GM12865 (cell line): Measurements from ENCODE around the gene NPR2.

ENCODE experiments used
- DNase-seq: peaks from one replicate; pipeline ENCODE4 v3.0.0; 2010; ENCODE audit warnings: low read depth
- H3K4me3 ChIP-seq: 2 replicates; pipeline ENCODE4 v1.5.1; 2011; ENCODE audit warnings: mild to moderate bottlenecking, low read depth, low read length, control low read depth
- TF ChIP-seq, protein P1 (sequence below): IDR thresholded peaks from 2 replicates; pipeline ENCODE4 v1.5.1; 2011; ENCODE audit warnings: low read length, control low read depth, low read depth, inconsistent platforms; ENCODE audit not compliant: insufficient read depth; ENCODE audit errors: missing control alignments

The NPR2 gene

GRCh38 chr9:35789541-35789940 lies 1.9 kb upstream of the NPR2 start:
- H3K4me3 ChIP-seq, result no peak overlapping the region
- no peak for DNase-seq
- TF ChIP-seq, protein P1, sequence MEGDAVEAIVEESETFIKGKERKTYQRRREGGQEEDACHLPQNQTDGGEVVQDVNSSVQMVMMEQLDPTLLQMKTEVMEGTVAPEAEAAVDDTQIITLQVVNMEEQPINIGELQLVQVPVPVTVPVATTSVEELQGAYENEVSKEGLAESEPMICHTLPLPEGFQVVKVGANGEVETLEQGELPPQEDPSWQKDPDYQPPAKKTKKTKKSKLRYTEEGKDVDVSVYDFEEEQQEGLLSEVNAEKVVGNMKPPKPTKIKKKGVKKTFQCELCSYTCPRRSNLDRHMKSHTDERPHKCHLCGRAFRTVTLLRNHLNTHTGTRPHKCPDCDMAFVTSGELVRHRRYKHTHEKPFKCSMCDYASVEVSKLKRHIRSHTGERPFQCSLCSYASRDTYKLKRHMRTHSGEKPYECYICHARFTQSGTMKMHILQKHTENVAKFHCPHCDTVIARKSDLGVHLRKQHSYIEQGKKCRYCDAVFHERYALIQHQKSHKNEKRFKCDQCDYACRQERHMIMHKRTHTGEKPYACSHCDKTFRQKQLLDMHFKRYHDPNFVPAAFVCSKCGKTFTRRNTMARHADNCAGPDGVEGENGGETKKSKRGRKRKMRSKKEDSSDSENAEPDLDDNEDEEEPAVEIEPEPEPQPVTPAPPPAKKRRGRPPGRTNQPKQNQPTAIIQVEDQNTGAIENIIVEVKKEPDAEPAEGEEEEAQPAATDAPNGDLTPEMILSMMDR, result no peak

DNA sequence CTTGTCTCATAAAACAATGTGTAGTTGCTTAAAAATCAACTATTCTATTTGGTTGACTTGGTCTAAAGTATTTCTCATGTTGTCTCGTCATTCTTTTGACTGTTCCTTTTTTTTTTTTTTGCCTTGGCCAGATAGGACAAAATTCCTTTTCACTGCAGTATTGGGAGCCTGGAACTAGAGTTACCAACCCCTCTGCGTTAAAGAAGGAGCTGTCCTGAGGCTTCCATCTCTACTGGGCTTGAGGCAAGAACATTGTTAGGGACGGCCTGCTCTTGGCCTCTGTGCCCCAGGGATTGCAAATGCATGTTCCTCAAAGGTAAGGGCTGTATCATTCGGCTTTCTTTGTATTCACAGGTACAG lies 1.4 kb upstream of the NPR2 start:
- no peak overlapping the region for H3K4me3 ChIP-seq
- TF ChIP-seq, protein P1, result no peak

GRCh38 chr9:35790385-35791296 lies 750 bp upstream of the NPR2 start:
- TF ChIP-seq, protein P1, result peak; percentile 83
- H3K4me3 ChIP-seq, result no peak overlapping the region
- DNase-seq, result peak; percentile 74

More for the DNA sequence above, 1.4 kb upstream of the NPR2 start:
- DNase-seq, result no peak

DNA sequence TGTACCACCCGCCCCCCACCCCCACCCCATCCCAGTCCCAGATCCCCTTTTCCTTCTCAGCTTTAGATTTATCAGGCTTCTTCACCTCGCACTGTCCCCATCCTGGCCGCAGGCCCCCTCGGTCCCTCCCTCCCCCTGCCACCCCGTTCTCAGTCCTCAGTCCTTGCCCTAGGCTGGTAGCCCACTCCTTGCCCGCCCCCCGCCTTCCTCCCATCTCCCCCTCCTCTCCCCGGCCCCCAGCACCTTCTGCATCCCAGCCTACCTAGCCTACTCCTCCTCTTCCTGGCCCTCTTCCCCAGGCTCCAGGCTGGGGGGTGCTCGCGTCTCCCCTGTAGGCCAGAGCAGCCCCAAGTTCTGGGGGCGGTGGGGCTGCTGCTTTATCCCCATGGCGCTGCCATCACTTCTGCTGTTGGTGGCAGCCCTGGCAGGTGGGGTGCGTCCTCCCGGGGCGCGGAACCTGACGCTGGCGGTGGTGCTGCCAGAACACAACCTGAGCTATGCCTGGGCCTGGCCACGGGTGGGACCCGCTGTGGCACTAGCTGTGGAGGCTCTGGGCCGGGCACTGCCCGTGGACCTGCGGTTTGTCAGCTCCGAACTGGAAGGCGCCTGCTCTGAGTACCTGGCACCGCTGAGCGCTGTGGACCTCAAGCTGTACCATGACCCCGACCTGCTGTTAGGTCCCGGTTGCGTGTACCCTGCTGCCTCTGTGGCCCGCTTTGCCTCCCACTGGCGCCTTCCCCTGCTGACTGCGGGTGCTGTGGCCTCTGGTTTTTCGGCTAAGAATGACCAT lies 828 bp downstream of the NPR2 start:
- TF ChIP-seq, protein P1, result no peak
- DNase-seq, result no peak
- H3K4me3 ChIP-seq, result no peak overlapping the region

- TF ChIP-seq, protein P1, result no peak
- DNase-seq, result no peak
- no peak overlapping the region for H3K4me3 ChIP-seq
These were observed 1.4 kb downstream of the NPR2 start for GRCh38 chr9:35792826-35793225.

- TF ChIP-seq, protein P1, result no peak
- no peak overlapping the region for H3K4me3 ChIP-seq
- DNase-seq, result no peak
These were observed 2.1 kb downstream of the NPR2 start for GRCh38 chr9:35793461-35793860.
